IMR-90 (cell line): Measurements from ENCODE around the gene CBFA2T3. TPM values are rescaled to one million over a fixed set of nuclear protein-coding genes. Genes with fewer than 3 reads are reported as not detected.
A peak's percentile ranks its signal among the peaks of the same experiment; 100 is the strongest.

Experiments used
- ATAC-seq: fragments of 200-7000 bp; cut with Tn5 transposase; 2 replicates; pipeline ENCODE4 v1.9.1; 2020; ENCODE audit warnings: low read depth, mild to moderate bottlenecking, moderate library complexity
- BruUV-seq: library from RNA; stranded (reverse); fragments of 400-500 nt; replicated peaks from 2 replicates; lab custom pipeline; 2021; lab: Mats Ljungman, UMichigan
- CTCF ChIA-PET: fragments of 300-600 bp; formaldehyde crosslinking; extraction: SDS; loops from one replicate; lab custom pipeline; 2021; ENCODE audit warnings: antibody characterized with exemption; lab: Yijun Ruan, JAX
- POLR2A ChIA-PET: fragments of 300-600 bp; sonication (Branson Sonifier 250); formaldehyde crosslinking; loops from one replicate; lab custom pipeline; 2022; ENCODE audit warnings: antibody characterized with exemption; ENCODE audit not compliant: unreplicated experiment; lab: Charles Lee
- DNase-seq: peaks from one replicate; pipeline ENCODE4 v3.0.0; 2013
- H2AFZ ChIP-seq: replicated peaks from 2 replicates; pipeline ENCODE3; 2013; ENCODE audit warnings: low read length, mild to moderate bottlenecking; ENCODE audit not compliant: poor library complexity
- H2AK5ac ChIP-seq: 2 replicates; pipeline ENCODE4 v1.6.1; 2013; ENCODE audit warnings: low read depth, low read length, inconsistent platforms
- H2AK9ac ChIP-seq: replicated peaks from 2 replicates; pipeline ENCODE3; 2013; ENCODE audit warnings: mild to moderate bottlenecking, low read depth, low read length, moderate library complexity; ENCODE audit not compliant: poor library complexity
- H2BK120ac ChIP-seq: 2 replicates; pipeline ENCODE4 v1.6.1; 2013; ENCODE audit warnings: low read depth, low read length, inconsistent platforms
- H2BK15ac ChIP-seq: 3 replicates; pipeline ENCODE4 v1.6.1; 2013; ENCODE audit warnings: low read depth, low read length, inconsistent platforms
- H2BK20ac ChIP-seq: 2 replicates; pipeline ENCODE4 v1.6.1; 2013; ENCODE audit warnings: low read depth, mild to moderate bottlenecking, inconsistent platforms, low read length, moderate library complexity
- H2BK5ac ChIP-seq: 2 replicates; pipeline ENCODE4 v1.6.1; 2013; ENCODE audit warnings: mild to moderate bottlenecking, low read depth, low read length, inconsistent platforms; ENCODE audit not compliant: poor library complexity, severe bottlenecking
- H3K14ac ChIP-seq: replicated peaks from 2 replicates; pipeline ENCODE4 v1.6.1; 2013; ENCODE audit warnings: low read depth, low read length, inconsistent platforms
- H3K18ac ChIP-seq: 2 replicates; pipeline ENCODE4 v1.6.1; 2013; ENCODE audit warnings: low read depth, low read length, control low read depth
- H3K23ac ChIP-seq: 2 replicates; pipeline ENCODE4 v1.6.1; 2013; ENCODE audit warnings: low read depth, low read length, inconsistent platforms
- H3K27ac ChIP-seq: 2 replicates; pipeline ENCODE4 v1.5.1; 2013; ENCODE audit warnings: mild to moderate bottlenecking, control low read depth, low read length; ENCODE audit not compliant: insufficient read depth
- H3K27me3 ChIP-seq: 2 replicates; pipeline ENCODE4 v1.6.1; 2013; ENCODE audit warnings: low read length; ENCODE audit not compliant: control insufficient read depth, insufficient read depth
- H3K36me3 ChIP-seq: 2 replicates; pipeline ENCODE4 v1.6.1; 2013; ENCODE audit warnings: low read length, mixed read lengths; ENCODE audit not compliant: control insufficient read depth, insufficient read depth
- H3K4ac ChIP-seq: 2 replicates; pipeline ENCODE4 v1.6.1; 2013; ENCODE audit warnings: low read depth, low read length, inconsistent platforms
- H3K4me1 ChIP-seq: 2 replicates; pipeline ENCODE4 v1.6.1; 2013; ENCODE audit warnings: low read length, mixed read lengths; ENCODE audit not compliant: control insufficient read depth, insufficient read depth
- H3K4me2 ChIP-seq: 2 replicates; pipeline ENCODE4 v1.6.1; 2013; ENCODE audit warnings: low read depth, mild to moderate bottlenecking, control low read depth, low read length, moderate library complexity
- H3K4me3 ChIP-seq: 2 replicates; pipeline ENCODE4 v1.5.1; 2013; ENCODE audit warnings: low read depth, mild to moderate bottlenecking, control low read depth, low read length, moderate library complexity; ENCODE audit not compliant: insufficient read depth
- H3K56ac ChIP-seq: 2 replicates; pipeline ENCODE4 v1.6.1; 2013; ENCODE audit warnings: low read length, inconsistent platforms; ENCODE audit not compliant: insufficient read depth; ENCODE audit errors: extremely low read depth
- H3K79me1 ChIP-seq, 2 experiments: 2 replicates each; pipeline ENCODE4 v1.6.1; 2013; ENCODE audit warnings: low read length in 2 of 2, inconsistent platforms in 1 of 2, low read depth in 1 of 2
- H3K9ac ChIP-seq: 2 replicates; pipeline ENCODE4 v1.6.1; 2013; ENCODE audit warnings: low read depth, low read length, control low read depth
- H3K9me1 ChIP-seq: 2 replicates; pipeline ENCODE4 v1.6.1; 2013; ENCODE audit warnings: low read length, inconsistent platforms; ENCODE audit not compliant: insufficient read depth
- H3K9me3 ChIP-seq: 2 replicates; pipeline ENCODE4 v1.6.1; 2013; ENCODE audit warnings: low read length; ENCODE audit not compliant: control insufficient read depth, insufficient read depth
- H4K20me1 ChIP-seq: 2 replicates; pipeline ENCODE4 v1.6.1; 2013; ENCODE audit warnings: low read length, inconsistent platforms; ENCODE audit not compliant: insufficient read depth
- H4K5ac ChIP-seq: 2 replicates; pipeline ENCODE4 v1.6.1; 2013; ENCODE audit warnings: mild to moderate bottlenecking, low read depth, low read length, control low read depth
- H4K8ac ChIP-seq, 2 experiments: 2 replicates each; pipeline ENCODE4 v1.6.1; 2013; ENCODE audit warnings: low read depth in 2 of 2, low read length in 2 of 2, control low read depth in 1 of 2, inconsistent platforms in 1 of 2
- H4K91ac ChIP-seq: 2 replicates; pipeline ENCODE4 v1.6.1; 2013; ENCODE audit warnings: low read depth, low read length, inconsistent platforms; ENCODE audit not compliant: insufficient read depth
- BHLHE40 ChIP-seq: fragments of 150-350 bp; IDR thresholded peaks from 2 replicates; pipeline ENCODE4 v1.6.1; 2016; ENCODE audit warnings: mild to moderate bottlenecking, low read depth, low read length
- CEBPB ChIP-seq: IDR thresholded peaks from 2 replicates; pipeline ENCODE4 v1.6.1; 2012; ENCODE audit warnings: low read depth, low read length, improper control_type of control experiment
- CHD1 ChIP-seq: IDR thresholded peaks from 2 replicates; pipeline ENCODE4 v1.6.1; 2012; ENCODE audit warnings: low read depth, low read length, improper control_type of control experiment
- FOS ChIP-seq: fragments of 150-350 bp; IDR thresholded peaks from 2 replicates; pipeline ENCODE4 v1.6.1; 2016; ENCODE audit warnings: low read depth, low read length
- MAFK ChIP-seq: IDR thresholded peaks from 2 replicates; pipeline ENCODE4 v1.6.1; 2012; ENCODE audit warnings: low read depth, low read length, improper control_type of control experiment
- MAZ ChIP-seq: IDR thresholded peaks from 2 replicates; pipeline ENCODE4 v1.6.1; 2012; ENCODE audit warnings: low read depth, mild to moderate bottlenecking, low read length, improper control_type of control experiment, moderate library complexity, borderline replicate concordance
- MXI1 ChIP-seq: IDR thresholded peaks from 2 replicates; pipeline ENCODE4 v1.6.1; 2012; ENCODE audit warnings: low read depth, mild to moderate bottlenecking, low read length, moderate library complexity, borderline replicate concordance
- NFE2L2 ChIP-seq: fragments of 150-350 bp; IDR thresholded peaks from 2 replicates; pipeline ENCODE4 v1.6.1; 2016; ENCODE audit warnings: low read depth, mild to moderate bottlenecking, low read length
- POLR2A ChIP-seq: IDR thresholded peaks from 2 replicates; pipeline ENCODE4 v1.6.1; 2012; ENCODE audit warnings: mild to moderate bottlenecking, low read depth, low read length
- RAD21 ChIP-seq: IDR thresholded peaks from 2 replicates; pipeline ENCODE4 v1.6.1; 2012; ENCODE audit warnings: low read length, improper control_type of control experiment
- RCOR1 ChIP-seq: IDR thresholded peaks from 2 replicates; pipeline ENCODE4 v1.6.1; 2012; ENCODE audit warnings: mild to moderate bottlenecking, low read length, improper control_type of control experiment; ENCODE audit not compliant: insufficient replicate concordance
- RFX5 ChIP-seq: IDR thresholded peaks from 2 replicates; pipeline ENCODE4 v1.8.0; 2012; ENCODE audit warnings: low read depth, mild to moderate bottlenecking, low read length, moderate library complexity
- SMC3 ChIP-seq: fragments of 150-350 bp; IDR thresholded peaks from 2 replicates; pipeline ENCODE4 v1.6.1; 2016; ENCODE audit warnings: low read depth, mild to moderate bottlenecking, antibody characterized with exemption, low read length, moderate library complexity
- WGBS, 2 experiments: methylation state at CpG; one replicate each; pipeline versions ENCODE4 v1.1.5 to v1.1.7; 2013; ENCODE audit warnings: missing lambda C conversion rate in 2 of 2; ENCODE audit not compliant: insufficient read length in 1 of 2; ENCODE audit errors: extremely low coverage in 2 of 2; 5-methylcytosine and 5-hydroxymethylcytosine counted together
- dilution Hi-C: fragments of 300-500 bp; cut with HindIII; formaldehyde crosslinking; loops from one replicate; pipeline ENCODE4 v1.14.3; 2018; ENCODE audit warnings: low sequenced_read_pairs; ENCODE audit not compliant: unreplicated experiment
- in situ Hi-C: fragments of 300-500 bp; cut with MboI; formaldehyde crosslinking; loops from 3 replicates; pipeline ENCODE4 v1.14.3; 2019; ENCODE audit warnings: low sequenced_read_pairs, inconsistent platforms, mixed read lengths
- intact Hi-C: fragments of 100-400 bp; cut with micrococcal nuclease; formaldehyde crosslinking; loops from 2 replicates; pipeline ENCODE4 v1.10.0; 2022
- polyA plus RNA-seq, 3 experiments: library from polyadenylated mRNA; depleted of rRNA; stranded (reverse); fragments of >200 nt; gene quantifications; 2 replicates each; pipeline ENCODE4 v1.2.3, GENCODE V29; 2012; ENCODE audit warnings: low replicate concordance in 1 of 3
- total RNA-seq: library from RNA; depleted of rRNA; stranded (reverse); fragments of >200 nt; gene quantifications from 2 replicates; pipeline ENCODE4 v1.2.3, GENCODE V29; 2012
- TF ChIP-seq, protein P1 (sequence below): fragments of 150-350 bp; IDR thresholded peaks from 2 replicates; pipeline ENCODE4 v1.6.1; 2016; ENCODE audit warnings: low read depth, mild to moderate bottlenecking, low read length, moderate library complexity, borderline replicate concordance
- TF ChIP-seq, protein P2 (sequence below): conservative IDR thresholded peaks from 2 replicates; pipeline ENCODE4 v1.5.1; 2012; ENCODE audit warnings: mild to moderate bottlenecking, low read depth, low read length, improper control_type of control experiment
- TF ChIP-seq, protein P3 (sequence below): fragments of 150-350 bp; IDR thresholded peaks from 2 replicates; pipeline ENCODE4 v1.6.1; 2017; ENCODE audit warnings: mild to moderate bottlenecking, antibody characterized with exemption, low read length, low read depth

CBFA2T3 gene
- total and polyA plus RNA-seq, 2 of the 4 experiments (the other 2 are of a cell fraction) = not detected

DNA sequence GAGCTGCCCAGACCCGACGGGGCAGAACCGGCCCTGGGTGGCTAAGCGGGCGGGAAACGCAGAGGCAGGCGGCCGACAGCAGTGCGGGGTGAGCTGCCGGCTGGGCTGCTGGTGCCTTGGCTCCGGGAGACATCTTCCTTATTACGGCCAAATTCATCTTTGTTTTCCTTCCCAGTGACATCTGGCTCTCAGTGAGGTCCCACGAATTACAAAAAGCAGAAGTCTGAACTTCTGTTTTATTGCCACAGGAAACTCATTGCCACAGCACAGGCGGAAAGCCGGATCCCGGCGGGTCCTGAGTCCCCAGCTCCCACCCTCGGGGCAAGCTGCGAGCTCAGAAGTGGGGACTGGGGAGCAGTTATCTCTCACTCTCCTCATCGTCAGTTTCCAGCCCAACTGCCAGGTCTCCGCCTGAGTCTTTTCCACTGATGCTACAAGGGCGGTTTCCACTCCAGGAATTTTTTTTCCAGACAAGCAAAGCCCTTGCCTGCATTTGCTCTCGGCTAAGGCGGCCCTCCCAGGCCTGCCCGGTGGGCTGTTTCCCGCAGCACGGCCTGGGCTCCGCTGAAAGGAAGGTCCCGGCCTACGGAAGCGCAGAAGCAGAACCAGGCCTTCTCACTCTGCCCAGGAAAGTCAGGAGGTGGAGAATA lies 40.3 kb downstream of the CBFA2T3 start:
- intact Hi-C loops (no loop called here), dilution Hi-C loops (no loop called here), in situ Hi-C loops (loop anchor here (10.0 kb wide), 1 partner anchor 278 kb away; the partner anchor contains the start of gene ZNF778)
- Histone ChIP-seq H3K4ac (no peak overlapping the region), H4K8ac (no peak overlapping the region), H3K9me3 (no peaks in the 10 kb centered on the region), H2AFZ (no peak overlapping the region), H3K79me1 (no peaks in the 10 kb centered on the region), H3K56ac (no peak overlapping the region), H2BK15ac (no peak overlapping the region), H3K27me3 (peaks cover 59% of the 10 kb centered on the region), H3K4me2 (no peak overlapping the region), H4K5ac (no peak overlapping the region), H3K14ac (no peak overlapping the region), H2BK5ac (no peak overlapping the region), H2AK9ac (peak overlapping the region; percentile 8), H3K36me3 (no peaks in the 10 kb centered on the region), H3K18ac (no peak overlapping the region), H3K9me1 (no peaks in the 10 kb centered on the region), H3K27ac (no peak overlapping the region), H3K9ac (no peak overlapping the region), H3K4me3 (no peak overlapping the region), H3K4me1 (no peaks in the 10 kb centered on the region), H2BK120ac (no peak overlapping the region), H4K91ac (no peak overlapping the region), H3K23ac (no peak overlapping the region), H2AK5ac (no peak overlapping the region), H4K20me1 (no peaks in the 10 kb centered on the region), H2BK20ac (no peak overlapping the region)
- no peak for DNase-seq
- no peak for ATAC-seq
- ChIA-PET CTCF (no interaction called here), POLR2A (no interaction called here)
- no peak for TF ChIP-seq POLR2A
- no peak for TF ChIP-seq SMC3
- no peak for TF ChIP-seq BHLHE40
- TF ChIP-seq CHD1 = no peak
- no peak for TF ChIP-seq RAD21
- TF ChIP-seq, protein P1, sequence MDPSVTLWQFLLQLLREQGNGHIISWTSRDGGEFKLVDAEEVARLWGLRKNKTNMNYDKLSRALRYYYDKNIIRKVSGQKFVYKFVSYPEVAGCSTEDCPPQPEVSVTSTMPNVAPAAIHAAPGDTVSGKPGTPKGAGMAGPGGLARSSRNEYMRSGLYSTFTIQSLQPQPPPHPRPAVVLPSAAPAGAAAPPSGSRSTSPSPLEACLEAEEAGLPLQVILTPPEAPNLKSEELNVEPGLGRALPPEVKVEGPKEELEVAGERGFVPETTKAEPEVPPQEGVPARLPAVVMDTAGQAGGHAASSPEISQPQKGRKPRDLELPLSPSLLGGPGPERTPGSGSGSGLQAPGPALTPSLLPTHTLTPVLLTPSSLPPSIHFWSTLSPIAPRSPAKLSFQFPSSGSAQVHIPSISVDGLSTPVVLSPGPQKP = no peak
- TF ChIP-seq CEBPB = no peak
- TF ChIP-seq RCOR1 = no peak
- no peak for TF ChIP-seq MAFK
- TF ChIP-seq RFX5 = no peak
- TF ChIP-seq MAZ = no peak
- no peak for TF ChIP-seq FOS
- no peak for TF ChIP-seq NFE2L2
- no peak for TF ChIP-seq MXI1
- TF ChIP-seq, protein P2, sequence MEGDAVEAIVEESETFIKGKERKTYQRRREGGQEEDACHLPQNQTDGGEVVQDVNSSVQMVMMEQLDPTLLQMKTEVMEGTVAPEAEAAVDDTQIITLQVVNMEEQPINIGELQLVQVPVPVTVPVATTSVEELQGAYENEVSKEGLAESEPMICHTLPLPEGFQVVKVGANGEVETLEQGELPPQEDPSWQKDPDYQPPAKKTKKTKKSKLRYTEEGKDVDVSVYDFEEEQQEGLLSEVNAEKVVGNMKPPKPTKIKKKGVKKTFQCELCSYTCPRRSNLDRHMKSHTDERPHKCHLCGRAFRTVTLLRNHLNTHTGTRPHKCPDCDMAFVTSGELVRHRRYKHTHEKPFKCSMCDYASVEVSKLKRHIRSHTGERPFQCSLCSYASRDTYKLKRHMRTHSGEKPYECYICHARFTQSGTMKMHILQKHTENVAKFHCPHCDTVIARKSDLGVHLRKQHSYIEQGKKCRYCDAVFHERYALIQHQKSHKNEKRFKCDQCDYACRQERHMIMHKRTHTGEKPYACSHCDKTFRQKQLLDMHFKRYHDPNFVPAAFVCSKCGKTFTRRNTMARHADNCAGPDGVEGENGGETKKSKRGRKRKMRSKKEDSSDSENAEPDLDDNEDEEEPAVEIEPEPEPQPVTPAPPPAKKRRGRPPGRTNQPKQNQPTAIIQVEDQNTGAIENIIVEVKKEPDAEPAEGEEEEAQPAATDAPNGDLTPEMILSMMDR = no peak
- TF ChIP-seq, protein P3, sequence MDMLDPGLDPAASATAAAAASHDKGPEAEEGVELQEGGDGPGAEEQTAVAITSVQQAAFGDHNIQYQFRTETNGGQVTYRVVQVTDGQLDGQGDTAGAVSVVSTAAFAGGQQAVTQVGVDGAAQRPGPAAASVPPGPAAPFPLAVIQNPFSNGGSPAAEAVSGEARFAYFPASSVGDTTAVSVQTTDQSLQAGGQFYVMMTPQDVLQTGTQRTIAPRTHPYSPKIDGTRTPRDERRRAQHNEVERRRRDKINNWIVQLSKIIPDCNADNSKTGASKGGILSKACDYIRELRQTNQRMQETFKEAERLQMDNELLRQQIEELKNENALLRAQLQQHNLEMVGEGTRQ = no peak
- BruUV-seq = no TSS peak
- 52% methylated on average over 21 of the region's 31 CpGs; no CpG with 5 or more reads in 1 of the 2 experiments for WGBS, 2 experiments
